ES-I3 (cell line): ENCODE measurements around the gene NEO1.

Experiments used
- H3K36me3 ChIP-seq: 2 replicates; pipeline ENCODE4 v1.6.1; 2013; ENCODE audit warnings: mild to moderate bottlenecking, low read length, control low read depth, moderate library complexity; ENCODE audit not compliant: insufficient read depth
- H3K4me1 ChIP-seq: 2 replicates; pipeline ENCODE4 v1.6.1; 2013; ENCODE audit warnings: mild to moderate bottlenecking, control low read depth, low read length; ENCODE audit not compliant: insufficient read depth
- H3K9ac ChIP-seq: 2 replicates; pipeline ENCODE4 v1.6.1; 2013; ENCODE audit warnings: low read depth, mild to moderate bottlenecking, low read length, moderate library complexity
- H3K9me3 ChIP-seq: 2 replicates; pipeline ENCODE4 v1.6.1; 2013; ENCODE audit warnings: mild to moderate bottlenecking, low read length, moderate library complexity; ENCODE audit not compliant: control insufficient read depth, insufficient read depth

Gene NEO1

DNA sequence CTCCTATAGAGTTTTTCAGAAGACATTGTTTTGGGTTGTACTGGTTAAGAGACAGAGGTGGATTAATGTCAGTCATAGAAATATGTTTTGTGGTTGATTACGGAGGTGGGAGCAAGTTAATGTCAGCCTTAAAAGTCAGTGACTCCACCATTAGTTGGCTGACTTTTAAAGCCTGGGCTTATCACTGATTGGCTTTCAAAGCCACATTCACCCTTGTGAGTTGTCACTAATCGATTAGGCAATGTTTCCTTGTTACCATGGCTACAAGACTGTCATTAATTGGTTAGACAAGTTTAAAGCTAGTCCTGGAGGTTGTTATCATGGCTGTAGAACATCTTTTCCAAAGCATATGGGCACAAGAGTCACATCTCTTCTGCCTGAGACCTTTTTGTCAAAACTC is 73.0 kb downstream of the NEO1 start:
- no peaks in the 10 kb centered on the region; the same call in 1 of the 2 replicates for H3K36me3 ChIP-seq
- no peak overlapping the region for H3K9ac ChIP-seq
- H3K4me1 ChIP-seq = no peaks in the 10 kb centered on the region
- H3K9me3 ChIP-seq = no peaks in the 10 kb centered on the region

DNA sequence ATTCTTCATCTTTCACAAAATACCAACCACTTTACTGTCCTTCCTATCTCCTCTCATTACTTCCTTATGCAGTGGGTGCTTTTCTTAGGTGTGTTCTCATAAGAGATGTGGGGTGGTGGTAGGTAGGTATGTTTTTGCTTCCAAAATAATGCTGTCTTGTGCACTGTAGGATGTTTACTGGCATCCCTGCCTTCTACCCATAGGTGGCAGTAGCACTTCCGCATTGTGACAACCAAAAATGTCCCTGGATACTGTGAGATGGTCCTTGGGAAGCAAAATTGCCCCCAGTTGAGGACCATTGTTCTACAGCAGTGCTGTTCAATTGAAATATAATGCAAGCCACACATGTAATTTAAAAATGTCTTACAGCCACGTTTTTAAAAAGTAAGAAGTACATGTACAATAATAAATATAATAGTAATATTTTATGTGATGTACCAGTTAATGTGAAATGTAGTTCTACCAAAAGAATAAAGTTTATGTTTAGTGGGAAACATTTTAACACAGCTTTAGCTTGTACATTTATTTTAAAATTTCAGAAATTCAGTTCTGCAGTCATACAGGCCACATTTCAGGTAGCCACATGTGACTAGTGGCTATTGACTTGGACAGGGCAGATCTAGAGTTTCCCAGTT is 75.2 kb downstream of the NEO1 start:
- H3K36me3 ChIP-seq = no peaks in the 10 kb centered on the region; the same call in 1 of the 2 replicates

DNA sequence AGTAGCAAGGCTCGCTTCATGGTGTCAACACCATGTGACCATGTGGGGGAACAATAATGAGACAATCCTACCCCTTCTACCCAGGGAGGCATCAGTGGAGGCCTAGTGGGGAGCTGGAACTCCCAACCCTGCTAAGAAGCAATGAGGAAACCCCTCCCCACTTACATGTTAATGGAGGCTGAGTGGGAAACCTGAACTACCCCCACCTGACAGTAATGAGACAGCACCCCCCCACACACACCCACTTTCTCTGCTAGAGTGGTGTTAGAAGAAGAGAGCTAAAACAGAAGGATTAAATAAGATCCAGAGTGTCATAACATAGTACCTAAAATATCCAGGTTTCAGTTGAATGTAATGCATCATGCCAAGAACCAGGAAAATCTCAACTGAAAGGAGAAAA is 78.6 kb downstream of the NEO1 start:
- Histone ChIP-seq H3K9me3 (no peaks in the 10 kb centered on the region; the same call in 1 of the 2 replicates), H3K36me3 (no peaks in the 10 kb centered on the region; the same call in 1 of the 2 replicates), H3K4me1 (no peaks in the 10 kb centered on the region), H3K9ac (no peak overlapping the region)

More for the DNA sequence above, 75.2 kb downstream of the NEO1 start:
- H3K9ac ChIP-seq = no peak overlapping the region
- no peaks in the 10 kb centered on the region for H3K9me3 ChIP-seq
- H3K4me1 ChIP-seq = no peaks in the 10 kb centered on the region

DNA sequence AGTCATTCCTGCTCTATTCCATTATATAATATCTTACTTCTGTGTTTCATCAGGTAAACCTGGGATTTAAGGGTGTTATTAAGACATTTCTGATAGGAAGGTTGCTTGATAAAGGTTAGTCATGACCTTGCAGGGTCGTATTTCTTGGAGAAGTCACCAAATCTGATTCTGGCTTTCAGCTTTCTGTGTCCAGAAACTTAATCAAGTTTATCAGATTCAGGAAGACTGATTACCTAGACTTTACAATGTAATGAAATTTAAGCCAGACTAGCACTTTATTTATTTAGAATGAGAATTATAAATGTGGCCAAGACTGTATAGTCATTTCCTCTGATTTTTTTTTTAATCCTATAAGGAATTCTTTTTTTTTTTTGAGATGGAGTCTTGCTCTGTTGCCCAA is 81.9 kb downstream of the NEO1 start:
- no peak overlapping the region for H3K9ac ChIP-seq
- no peaks in the 10 kb centered on the region; the same call in 1 of the 2 replicates for H3K9me3 ChIP-seq

DNA sequence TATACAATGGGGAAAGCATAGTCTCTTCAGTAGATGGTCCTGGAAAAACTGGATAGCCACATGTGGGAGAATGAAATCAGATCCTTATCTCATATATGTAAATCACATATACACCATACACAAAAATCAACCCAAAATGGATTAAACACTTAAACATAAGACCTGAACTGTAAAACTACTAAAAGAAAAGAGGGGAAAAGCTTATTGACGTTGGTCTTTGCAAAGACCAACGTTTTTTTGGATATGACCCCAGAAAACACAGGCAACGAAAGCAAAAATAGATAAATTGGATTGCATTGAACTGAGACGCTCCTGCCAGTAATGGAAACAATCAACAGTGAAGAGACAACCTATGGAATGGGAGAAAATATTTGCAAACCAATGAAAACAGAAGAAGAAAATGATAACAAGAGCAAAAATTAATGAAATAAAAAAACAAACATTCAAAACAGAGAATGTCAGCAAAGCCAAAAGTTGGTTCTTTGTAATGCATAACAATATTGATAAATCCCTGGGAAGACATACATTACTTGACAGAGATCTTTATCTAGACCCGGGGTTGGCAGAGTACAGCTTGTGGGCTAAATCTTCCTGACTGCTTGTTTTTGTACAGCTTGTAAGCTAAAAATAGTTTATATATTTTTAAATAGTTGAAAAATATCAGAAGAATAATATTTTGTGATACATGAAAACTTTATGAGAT is 86.9 kb downstream of the NEO1 start:
- Histone ChIP-seq H3K4me1 (no peaks in the 10 kb centered on the region), H3K9me3 (no peaks in the 10 kb centered on the region; the same call in 1 of the 2 replicates), H3K9ac (no peak overlapping the region), H3K36me3 (peaks cover 4% of the 10 kb centered on the region; the same call in 1 of the 2 replicates)

More for the DNA sequence above, 81.9 kb downstream of the NEO1 start:
- H3K4me1 ChIP-seq = no peaks in the 10 kb centered on the region
- no peaks in the 10 kb centered on the region; the same call in 1 of the 2 replicates for H3K36me3 ChIP-seq

DNA sequence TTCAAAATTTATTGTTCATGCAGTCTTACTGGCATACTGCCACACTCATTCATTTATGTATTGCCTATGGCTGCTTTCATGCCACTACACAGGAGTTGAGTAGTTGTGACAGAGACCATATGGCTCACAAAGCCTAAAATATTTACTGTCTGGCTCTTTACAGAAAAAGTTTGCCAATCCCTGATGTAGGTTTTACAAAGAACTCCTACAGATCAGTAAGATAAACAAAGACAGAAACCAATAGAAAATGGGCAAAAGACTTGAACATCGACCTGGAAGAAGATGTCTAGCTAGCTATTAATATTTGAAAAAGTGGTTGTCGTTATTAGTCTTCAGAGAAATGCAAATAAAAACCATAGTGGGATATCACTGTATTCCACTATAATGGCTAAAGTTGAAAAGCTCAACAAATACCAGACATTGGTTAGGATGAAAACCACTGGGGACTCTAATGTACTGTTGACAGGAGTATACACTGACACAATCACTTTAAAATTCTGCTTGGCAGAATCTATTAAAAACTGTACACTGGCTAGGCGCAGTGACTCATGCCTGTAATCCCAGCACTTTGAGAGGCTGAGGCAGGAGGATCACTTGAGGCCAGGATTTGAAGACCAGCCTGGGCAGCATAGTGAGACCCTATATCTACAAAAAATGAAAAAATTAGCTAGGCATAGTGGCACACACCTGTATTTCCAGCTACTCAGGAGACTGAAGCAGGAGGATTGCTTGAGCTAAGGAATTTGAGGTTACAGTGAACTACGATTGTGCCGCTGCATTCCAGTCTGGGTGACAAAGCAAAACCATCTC is 87.7 kb downstream of the NEO1 start:
- no peak overlapping the region for H3K9ac ChIP-seq
- no peaks in the 10 kb centered on the region; the same call in 1 of the 2 replicates for H3K9me3 ChIP-seq
- no peaks in the 10 kb centered on the region for H3K4me1 ChIP-seq
- peaks cover 4% of the 10 kb centered on the region; the same call in 1 of the 2 replicates for H3K36me3 ChIP-seq

DNA sequence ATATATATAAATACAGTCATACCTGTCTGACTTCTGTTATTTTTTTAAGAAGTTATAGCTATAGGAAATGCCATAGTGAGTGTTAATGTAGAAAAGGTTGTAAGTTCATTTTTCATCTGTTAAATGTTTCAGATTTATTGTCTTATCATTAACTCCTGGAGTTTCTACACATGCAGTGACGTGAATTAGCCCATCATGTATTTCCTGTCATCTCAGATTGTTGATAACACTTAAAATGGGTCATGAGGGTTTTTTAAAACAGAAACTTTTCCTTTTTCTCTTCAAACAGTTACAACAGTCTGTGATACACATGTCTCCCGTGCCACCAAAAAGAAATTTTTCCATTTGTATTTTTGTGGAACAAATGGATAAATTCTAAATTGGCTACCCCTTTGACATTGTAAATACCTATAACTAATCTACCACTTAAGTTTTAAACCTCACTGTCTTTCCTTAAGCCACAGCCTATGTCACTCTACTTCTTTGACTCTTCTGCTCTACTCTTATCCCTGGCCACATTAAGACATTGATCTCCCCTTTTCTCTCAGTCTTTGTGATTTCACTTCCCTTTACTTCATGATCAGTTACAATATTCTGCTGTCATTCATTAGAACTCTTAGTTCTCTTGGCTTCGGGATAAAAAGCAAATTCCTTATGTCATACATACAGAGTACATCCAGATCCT is 89.1 kb downstream of the NEO1 start:
- H3K4me1 ChIP-seq = no peaks in the 10 kb centered on the region
- peaks cover 4% of the 10 kb centered on the region; the same call in 1 of the 2 replicates for H3K36me3 ChIP-seq
- H3K9me3 ChIP-seq = no peaks in the 10 kb centered on the region
- no peak overlapping the region for H3K9ac ChIP-seq

DNA sequence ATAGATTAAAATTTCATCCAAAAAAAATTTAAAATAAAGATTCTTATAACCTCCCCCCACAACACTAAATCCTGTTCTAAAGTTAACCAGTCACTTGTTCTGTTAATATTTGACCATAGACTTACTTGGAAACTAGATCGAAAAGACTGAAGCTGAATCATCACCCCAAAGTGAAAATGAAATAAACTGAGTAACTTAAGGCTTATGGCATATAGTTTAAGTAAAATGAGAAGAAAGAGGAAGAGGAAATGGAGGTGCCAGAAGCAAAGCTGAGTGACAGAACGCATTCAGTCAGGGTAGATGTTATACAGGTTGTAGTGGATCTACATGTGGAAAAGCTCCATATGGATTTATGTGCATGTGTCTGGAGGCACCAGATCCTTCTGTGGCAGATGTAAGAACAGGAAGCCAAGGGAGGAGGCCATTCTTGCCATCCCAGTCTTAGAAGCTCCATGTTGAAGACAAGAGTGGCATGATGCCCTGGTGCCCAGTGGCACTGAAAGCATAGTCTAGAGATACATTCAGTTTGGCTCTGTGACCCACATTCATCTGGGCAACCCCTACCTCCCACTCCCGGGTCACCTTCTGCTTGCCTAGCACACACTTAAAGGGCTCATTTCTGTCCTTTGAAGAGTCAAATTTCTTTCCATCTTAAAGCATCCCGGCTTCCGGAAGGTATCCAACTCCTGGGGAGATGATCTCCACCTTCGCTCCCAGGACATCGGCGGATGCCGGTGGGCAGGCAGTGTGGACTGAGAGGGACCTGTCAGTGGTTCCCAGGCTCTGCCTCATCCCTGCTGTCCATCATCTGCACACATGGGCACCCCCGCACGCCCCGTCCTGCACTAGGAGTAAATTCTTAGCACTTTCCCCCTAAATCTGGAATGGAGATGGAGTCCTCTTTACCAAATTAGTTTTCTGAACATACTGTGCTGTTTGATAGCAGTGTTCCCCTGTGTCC is 90.8 kb downstream of the NEO1 start:
- H3K9me3 ChIP-seq = no peaks in the 10 kb centered on the region
- no peaks in the 10 kb centered on the region for H3K4me1 ChIP-seq
- H3K36me3 ChIP-seq = 0 out of 2 replicates have a peak, but pooled peaks cover 4% of the 10 kb centered on the region
- H3K9ac ChIP-seq = no peak overlapping the region

DNA sequence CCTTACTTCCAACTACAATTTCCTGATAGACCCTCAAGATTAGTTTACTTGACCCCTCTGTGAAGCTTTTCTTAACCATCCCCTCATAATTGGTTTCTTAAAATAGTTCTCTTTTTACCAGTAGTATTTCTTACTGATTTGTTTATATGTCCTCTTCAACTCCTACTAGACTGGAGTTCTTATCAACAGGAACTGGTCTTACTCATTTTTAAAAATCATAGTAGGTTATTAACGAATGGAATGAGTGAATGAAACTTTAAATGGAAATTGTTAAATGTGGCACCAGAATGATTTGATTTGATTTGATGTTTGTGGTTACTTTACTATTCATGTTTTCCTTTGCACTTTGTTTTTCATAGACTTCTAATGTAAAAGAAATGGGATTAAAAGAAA is 91.5 kb downstream of the NEO1 start:
- Histone ChIP-seq H3K9ac (no peak overlapping the region), H3K4me1 (no peaks in the 10 kb centered on the region), H3K36me3 (0 out of 2 replicates have a peak, but pooled peaks cover 4% of the 10 kb centered on the region), H3K9me3 (no peaks in the 10 kb centered on the region)

DNA sequence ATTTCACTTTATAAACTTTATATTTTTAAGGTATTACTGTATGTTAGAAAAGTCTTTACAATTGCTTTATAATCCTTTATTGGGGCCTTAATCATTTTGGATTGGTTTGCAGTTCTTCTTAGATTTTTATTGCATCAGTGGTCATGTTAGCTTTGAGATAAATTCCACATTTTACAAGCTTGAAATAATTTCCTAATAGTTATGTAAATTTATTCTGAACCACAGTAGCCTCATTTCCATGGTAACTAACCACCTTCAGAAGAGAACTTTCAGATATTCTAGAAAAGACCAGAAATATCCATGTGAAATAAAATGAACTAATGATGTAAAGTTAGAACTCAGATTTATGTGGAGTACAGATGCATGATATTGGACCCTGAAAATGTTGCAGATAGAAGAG is 94.2 kb downstream of the NEO1 start:
- peaks cover 2% of the 10 kb centered on the region; the same call in 1 of the 2 replicates for H3K9me3 ChIP-seq
- no peak overlapping the region for H3K9ac ChIP-seq
- peaks cover 3% of the 10 kb centered on the region; the same call in 1 of the 2 replicates for H3K36me3 ChIP-seq
- H3K4me1 ChIP-seq = no peaks in the 10 kb centered on the region

DNA sequence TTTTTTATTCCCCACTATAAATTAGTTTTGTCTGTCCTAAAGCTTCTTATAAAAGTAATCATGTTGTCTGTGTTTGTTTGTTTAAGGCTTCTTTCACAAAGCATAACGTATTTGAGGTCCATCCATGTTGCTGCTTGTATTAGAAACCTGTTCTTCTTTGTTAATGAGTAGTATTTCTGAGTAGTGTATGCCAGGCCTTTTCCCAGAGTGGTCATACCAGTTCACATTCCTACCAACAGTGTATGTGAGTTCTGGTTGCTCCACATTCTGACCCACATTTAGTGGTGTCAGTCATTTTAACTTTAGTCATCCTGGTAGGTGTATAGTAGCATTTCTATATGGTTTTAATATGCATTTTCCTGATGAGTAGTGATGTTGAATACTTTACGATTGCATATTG is 98.6 kb downstream of the NEO1 start:
- no peaks in the 10 kb centered on the region for H3K4me1 ChIP-seq
- no peak overlapping the region for H3K9ac ChIP-seq
- H3K36me3 ChIP-seq = no peaks in the 10 kb centered on the region; the same call in 1 of the 2 replicates
- H3K9me3 ChIP-seq = peaks cover 2% of the 10 kb centered on the region; the same call in 1 of the 2 replicates

DNA sequence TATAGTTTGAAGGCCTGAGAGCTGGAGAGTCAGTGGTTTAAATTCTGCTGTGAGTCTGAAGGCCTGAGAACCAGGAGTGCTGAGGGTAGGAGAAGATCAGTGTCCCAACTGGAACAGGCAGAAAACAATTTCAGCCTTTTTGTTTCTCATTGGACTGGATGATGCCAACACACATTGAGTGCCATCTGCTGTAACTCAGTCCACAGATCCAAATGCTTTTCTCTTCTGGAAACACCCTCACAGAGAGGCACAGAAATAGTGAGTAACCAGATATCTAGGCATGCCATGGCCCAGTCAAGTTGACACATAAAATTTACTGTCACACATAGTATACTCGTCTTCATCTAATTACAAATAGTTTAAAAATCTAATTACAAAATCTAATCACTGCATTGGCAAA is 100.8 kb downstream of the NEO1 start:
- H3K36me3 ChIP-seq = no peaks in the 10 kb centered on the region; the same call in 1 of the 2 replicates
- no peak overlapping the region for H3K9ac ChIP-seq
- peaks cover 2% of the 10 kb centered on the region; the same call in 1 of the 2 replicates for H3K9me3 ChIP-seq
- no peaks in the 10 kb centered on the region for H3K4me1 ChIP-seq

DNA sequence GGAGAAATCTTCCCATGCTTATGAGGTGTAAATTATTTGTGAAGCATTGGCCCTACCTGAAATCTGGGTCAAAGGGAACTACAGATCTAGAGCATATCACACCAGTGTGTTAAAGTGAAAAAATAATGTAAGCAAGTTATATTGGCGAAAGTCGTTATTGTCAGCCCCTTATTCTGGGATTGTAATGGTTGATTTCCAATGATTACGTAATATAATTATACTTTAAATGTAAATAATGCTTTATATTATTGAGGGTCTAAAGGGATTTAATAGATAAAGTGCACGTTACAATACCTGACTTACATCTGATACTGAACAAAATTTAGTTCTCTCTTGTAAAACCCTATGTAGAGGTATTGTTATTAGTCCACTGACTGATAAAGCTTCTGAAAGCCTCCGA is 101.2 kb downstream of the NEO1 start:
- H3K9me3 ChIP-seq = peaks cover 2% of the 10 kb centered on the region; the same call in 1 of the 2 replicates
- H3K4me1 ChIP-seq = no peaks in the 10 kb centered on the region
- no peaks in the 10 kb centered on the region; the same call in 1 of the 2 replicates for H3K36me3 ChIP-seq
- H3K9ac ChIP-seq = no peak overlapping the region
